Breast epithelium (tissue), 3 donors: ENCODE measurements around the gene NCAM2.

Experiments used
- CTCF ChIP-seq, 3 donors: fragments of 450-650 bp; IDR thresholded peaks; one replicate each; pipeline ENCODE4 v1.5.1; 2016 to 2017; ENCODE audit warnings: antibody characterized with exemption in 3 of 3, mild to moderate bottlenecking in 3 of 3, moderate library complexity in 3 of 3
- POLR2A ChIP-seq: fragments of 450-650 bp; IDR thresholded peaks from one replicate; pipeline ENCODE4 v1.6.1; 2016; ENCODE audit warnings: antibody characterized with exemption, mild to moderate bottlenecking, moderate library complexity

DNA sequence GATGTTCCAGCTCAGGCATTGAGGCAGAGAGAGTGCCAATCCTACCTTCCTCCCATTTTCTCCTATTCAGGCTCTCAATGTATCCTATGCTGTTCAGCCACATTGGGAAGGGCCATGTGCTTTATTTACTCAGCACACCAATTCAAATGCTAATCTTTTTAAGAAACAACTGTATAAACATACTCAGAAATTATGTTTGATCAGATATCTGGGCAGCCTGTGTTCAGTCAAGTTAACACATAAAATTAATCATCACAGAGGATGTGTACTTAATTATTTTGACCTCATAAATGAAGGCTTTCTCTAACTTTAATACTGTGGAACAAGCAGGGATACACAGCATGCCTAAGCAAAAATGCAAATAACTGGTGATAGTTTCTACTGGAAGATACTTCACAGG, 149.8 kb downstream of the NCAM2 start:
- TF ChIP-seq CTCF (IDR thresholded peaks at IDR 0.05), result no peak
- TF ChIP-seq POLR2A, result no peak
